Glomerular endothelial cell (primary cell): Measurements from ENCODE around the gene APLP2. TPM values are rescaled to one million over a fixed set of nuclear protein-coding genes. Genes with fewer than 3 reads are reported as not detected.
"Not testable (repeated sequence)": the region's sequence is repeated elsewhere in the genome, so short reads cannot be mapped to it uniquely, and the experiment has no call there.

ENCODE experiments used
- DNase-seq: peaks from one replicate; pipeline ENCODE4 v3.0.0-alpha.2; 2011; ENCODE audit warnings: low read depth, low spot score; ENCODE audit errors: extremely low read depth
- total RNA-seq: library from RNA; depleted of rRNA; stranded (reverse); fragments of >200 nt; gene quantifications from 2 replicates; pipeline ENCODE4 v1.2.3, GENCODE V29; 2015

The APLP2 gene
- total RNA-seq, 1 donor from 2014 or later: 1,168 TPM

- no peak for DNase-seq
These were observed 19.4 kb downstream of the APLP2 start for GRCh38 chr11:130088919-130089673.

GRCh38 chr11:130089674-130090073 lies 20.0 kb downstream of the APLP2 start:
- no peak for DNase-seq

DNA sequence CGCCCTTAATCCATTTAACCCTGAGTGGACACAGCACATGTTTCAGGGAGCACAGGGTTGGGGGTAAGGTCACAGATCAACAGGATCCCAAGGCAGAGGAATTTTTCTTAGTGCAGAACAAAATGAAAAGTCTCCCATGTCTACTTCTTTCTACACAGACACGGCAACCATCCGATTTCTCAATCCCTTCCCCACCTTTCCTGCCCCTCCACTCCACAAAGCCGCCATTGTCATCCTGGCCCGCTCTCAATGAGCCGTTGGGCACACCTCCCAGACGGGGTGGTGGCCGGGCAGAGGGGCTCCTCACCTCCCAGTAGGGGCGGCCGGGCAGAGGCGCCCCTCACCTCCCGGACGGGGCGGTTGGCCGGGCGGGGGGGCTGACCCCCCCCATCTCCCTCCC lies 20.8 kb downstream of the APLP2 start:
- not testable (repeated sequence) for DNase-seq

DNA sequence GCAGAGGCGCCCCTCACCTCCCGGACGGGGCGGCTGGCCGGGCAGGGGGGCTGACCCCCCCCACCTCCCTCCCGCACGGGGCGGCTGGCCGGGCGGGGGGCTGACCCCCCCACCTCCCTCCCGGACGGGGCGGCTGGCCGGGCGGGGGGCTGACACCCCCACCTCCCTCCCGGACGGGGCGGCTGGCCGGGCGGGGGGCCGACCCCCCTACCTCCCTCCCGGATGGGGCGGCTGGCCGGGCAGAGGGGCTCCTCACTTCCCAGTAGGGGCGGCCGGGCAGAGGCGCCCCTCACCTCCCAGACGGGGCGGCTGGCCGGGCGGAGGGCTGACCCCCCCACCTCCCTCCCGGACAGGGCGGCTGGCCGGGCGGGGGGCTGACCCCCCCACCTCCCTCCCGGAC lies 21.5 kb downstream of the APLP2 start:
- not testable (repeated sequence) for DNase-seq

DNA sequence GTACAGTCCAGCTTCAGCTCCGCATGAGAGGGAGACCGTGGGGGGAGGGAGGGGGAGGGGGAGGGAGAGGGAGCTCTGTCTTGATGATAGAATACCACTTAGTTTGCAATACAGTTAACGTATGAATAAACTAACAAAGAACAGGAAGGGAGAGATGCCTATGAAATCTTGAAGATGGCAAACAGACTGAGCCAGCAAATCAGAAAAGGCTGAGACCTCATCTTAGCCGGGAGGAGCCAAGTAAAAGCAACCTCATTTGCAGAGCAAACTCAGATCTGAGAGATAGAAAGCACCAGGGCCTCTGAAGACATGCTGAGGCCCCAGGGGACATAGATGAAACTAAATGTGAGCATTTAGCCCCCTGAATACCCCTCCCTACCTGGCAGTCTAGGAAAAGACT lies 23.0 kb downstream of the APLP2 start:
- DNase-seq: no peak

DNA sequence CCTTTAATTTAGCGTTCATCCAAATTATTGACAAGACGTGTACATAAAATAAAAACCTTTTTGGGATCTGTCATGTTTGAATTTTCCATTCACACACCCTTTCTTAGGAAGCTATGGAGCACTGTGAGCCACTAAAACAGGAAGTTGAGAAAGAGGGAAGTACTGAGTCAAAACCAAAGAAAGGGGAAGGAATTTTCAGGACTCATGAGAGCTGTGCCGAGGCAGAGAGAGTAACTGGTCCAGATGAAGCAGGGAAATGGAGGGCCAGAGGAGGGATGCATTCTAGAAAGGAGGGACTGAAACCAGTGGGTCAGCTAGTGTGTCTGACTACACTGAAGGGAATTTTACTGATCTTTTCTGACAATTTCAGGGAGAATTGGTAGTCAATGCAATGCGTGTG lies 24.9 kb downstream of the APLP2 start:
- no peak for DNase-seq

GRCh38 chr11:130095326-130095725 lies 25.6 kb downstream of the APLP2 start:
- no peak for DNase-seq

DNA sequence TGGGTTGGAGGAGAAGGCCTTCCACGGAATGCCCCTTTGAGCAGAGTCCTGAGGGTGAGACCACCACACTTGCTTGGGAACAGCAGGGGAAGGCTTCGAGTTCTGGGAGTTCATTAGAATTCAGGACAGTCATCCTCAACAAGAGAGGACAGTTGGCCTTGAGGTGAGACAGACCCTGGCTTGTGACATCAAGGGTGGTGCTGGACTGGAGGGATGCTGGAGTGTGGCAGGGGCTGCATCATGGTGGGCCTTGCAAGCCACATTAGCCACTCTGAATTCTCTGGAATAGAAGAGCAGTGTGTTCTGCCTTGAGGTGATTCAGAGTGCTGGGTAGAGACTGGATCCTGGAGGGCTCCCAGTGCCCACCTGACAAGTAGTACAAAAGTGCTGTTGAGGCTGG lies 26.3 kb downstream of the APLP2 start:
- DNase-seq: no peak

DNA sequence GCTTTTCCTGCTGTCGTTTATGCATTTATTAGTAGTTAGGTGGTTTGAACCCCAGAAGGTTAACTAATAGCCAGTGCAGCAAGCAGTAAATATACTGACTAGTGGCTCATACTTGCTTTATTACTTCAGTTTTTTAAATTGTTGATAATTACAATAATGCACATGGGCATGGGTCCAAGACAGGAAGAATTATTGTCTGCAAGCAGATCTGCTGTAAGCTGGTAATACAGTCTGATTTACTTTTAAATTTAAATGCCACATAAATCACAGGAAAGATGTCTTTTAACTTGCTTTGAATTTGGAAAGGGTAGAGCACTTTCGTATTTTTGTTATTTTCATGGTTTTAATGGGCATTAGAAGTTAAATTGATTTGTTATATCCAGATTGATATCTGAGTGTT lies 27.1 kb downstream of the APLP2 start:
- no peak for DNase-seq

DNA sequence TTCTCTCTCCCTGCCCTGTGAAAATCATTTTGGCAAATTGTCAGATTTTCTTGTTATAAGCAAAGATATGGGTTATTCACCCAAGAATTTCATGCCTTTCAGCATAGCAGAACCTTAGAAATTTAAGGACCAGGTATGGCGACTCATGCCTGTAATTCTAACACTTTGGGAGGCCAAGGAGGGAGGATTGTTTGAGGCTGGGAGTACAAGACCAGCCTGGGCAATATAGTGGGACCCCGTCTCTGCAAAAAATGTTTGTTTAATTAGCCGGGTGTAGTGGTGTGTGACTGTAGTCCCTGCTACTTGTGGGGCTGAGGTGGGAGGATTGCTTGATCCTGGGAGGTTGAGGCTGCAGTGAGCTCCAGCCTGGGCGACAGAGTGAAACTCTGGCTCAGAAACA lies 27.6 kb downstream of the APLP2 start:
- no peak for DNase-seq

- DNase-seq: no peak
These were observed 29.7 kb downstream of the APLP2 start for GRCh38 chr11:130099356-130099755.

- no peak for DNase-seq
These were observed 30.8 kb downstream of the APLP2 start for GRCh38 chr11:130100381-130101095.

DNA sequence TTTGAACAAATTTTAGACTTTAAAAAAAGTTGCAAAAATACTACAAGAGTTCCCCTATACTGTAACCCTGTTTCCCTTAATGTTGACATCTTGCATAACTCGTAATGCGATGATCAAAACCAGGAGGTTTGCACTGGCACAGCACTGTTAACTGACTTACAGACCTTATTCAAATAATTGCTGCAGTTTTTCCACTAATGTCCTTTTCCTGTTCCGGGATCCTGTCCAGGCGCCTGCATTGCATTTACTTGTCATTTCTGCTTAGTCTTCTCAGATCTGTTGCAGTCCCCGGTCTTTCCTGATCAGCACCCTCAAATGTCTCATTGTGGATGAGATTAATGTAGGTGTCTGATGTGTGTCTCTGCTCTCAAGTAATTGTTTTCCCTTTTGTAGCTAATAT lies 32.0 kb downstream of the APLP2 start:
- DNase-seq: no peak

DNA sequence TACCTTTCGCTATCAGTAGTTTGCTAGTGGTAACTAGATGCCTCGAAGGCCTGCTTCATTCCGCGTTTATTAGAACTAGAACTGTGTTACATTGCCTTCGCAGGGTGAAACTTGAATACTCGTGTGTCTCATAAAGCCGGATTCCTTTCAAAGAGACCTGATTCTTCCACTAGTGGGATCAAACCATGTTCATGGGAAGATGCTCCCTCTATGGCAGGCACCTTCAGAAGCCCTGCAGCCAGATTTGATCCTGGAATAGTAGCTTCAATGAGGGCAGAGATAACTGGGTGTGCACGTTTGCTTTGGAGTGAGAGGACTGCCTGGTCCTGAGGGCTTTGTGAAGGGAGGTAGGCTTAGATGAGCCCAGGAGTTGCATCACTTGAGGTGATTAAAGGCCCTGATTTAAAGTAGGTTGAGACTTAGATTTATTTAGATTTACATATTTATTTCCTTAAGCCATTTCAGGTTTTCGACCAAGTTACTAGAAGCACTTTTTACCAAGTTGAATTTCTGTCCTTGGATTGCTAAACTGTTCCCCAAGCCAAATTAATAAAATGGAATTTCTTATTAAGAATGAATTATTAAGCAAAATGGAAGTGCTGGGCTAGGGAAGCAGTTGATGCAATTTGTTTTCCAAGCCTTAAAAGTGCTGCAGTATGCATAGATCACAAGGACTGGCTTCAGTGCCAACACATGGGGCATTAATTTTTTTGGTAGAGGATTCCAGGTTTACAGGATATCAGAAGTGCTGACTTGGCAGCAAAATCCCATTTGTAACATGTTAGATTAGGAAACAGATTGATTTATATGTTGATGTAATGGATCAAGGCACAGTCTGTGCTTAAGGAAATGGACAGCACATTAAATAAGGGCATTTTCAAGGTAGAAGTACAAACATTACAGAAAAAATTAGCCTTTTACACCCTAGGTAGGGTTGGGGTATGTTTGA lies 32.9 kb downstream of the APLP2 start:
- no peak for DNase-seq

- DNase-seq: no peak
These were observed 33.7 kb downstream of the APLP2 start for GRCh38 chr11:130103296-130103814.

- DNase-seq: no peak
These were observed 36.7 kb downstream of the APLP2 start for GRCh38 chr11:130106381-130106780.

- DNase-seq: not testable (repeated sequence)
These were observed 39.0 kb downstream of the APLP2 start for GRCh38 chr11:130108671-130109070.

DNA sequence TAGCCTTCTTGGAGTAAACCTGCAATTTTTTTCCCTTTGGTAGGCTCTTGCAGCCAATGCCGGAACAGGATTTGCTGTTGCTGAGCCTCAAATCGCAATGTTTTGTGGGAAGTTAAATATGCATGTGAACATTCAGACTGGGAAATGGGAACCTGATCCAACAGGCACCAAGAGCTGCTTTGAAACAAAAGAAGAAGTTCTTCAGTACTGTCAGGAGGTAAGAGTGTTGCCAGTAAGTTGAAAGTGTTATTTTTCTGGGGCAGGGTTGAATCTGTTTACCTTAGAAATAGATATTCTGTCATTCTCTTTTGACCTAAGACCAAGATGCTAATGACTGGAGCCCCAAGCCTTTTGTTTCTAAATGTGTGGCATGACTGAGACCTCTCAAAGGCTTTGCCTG lies 39.7 kb downstream of the APLP2 start:
- no peak for DNase-seq

- DNase-seq: no peak
These were observed 40.8 kb downstream of the APLP2 start for GRCh38 chr11:130110339-130111108.
